Trophoblast cell (in vitro differentiated cells and primary cell): ENCODE results near the gene CUL7.
A peak's percentile ranks its signal among the peaks of the same experiment; 100 is the strongest.

Experiments
- DNase-seq, 2 donors: peaks; one replicate each; pipeline ENCODE4 v3.0.0-alpha.2; 2016
- H2AFZ ChIP-seq: 2 replicates; pipeline ENCODE4 v1.6.1; 2013; ENCODE audit warnings: low read length, moderate library complexity, mild to moderate bottlenecking; ENCODE audit not compliant: insufficient read depth, poor library complexity
- H2AK5ac ChIP-seq: 2 replicates; pipeline ENCODE4 v1.6.1; 2013; ENCODE audit warnings: mild to moderate bottlenecking, low read length
- H2BK120ac ChIP-seq: 2 replicates; pipeline ENCODE4 v1.6.1; 2013; ENCODE audit warnings: low read length, mild to moderate bottlenecking, moderate library complexity; ENCODE audit not compliant: insufficient read depth, poor library complexity
- H2BK12ac ChIP-seq: 2 replicates; pipeline ENCODE4 v1.6.1; 2013; ENCODE audit warnings: mild to moderate bottlenecking, low read length, moderate library complexity
- H2BK5ac ChIP-seq: 2 replicates; pipeline ENCODE4 v1.6.1; 2013; ENCODE audit warnings: low read length, low read depth, moderate library complexity, mild to moderate bottlenecking; ENCODE audit not compliant: poor library complexity
- H3K14ac ChIP-seq: 2 replicates; pipeline ENCODE4 v1.6.1; 2013; ENCODE audit warnings: mild to moderate bottlenecking, low read length
- H3K18ac ChIP-seq: 2 replicates; pipeline ENCODE4 v1.6.1; 2013; ENCODE audit warnings: mild to moderate bottlenecking, low read length
- H3K23ac ChIP-seq: 2 replicates; pipeline ENCODE4 v1.6.1; 2013; ENCODE audit warnings: low read length
- H3K27ac ChIP-seq: 2 replicates; pipeline ENCODE4 v1.5.1; 2013; ENCODE audit warnings: low read depth, mild to moderate bottlenecking, inconsistent platforms, low read length, moderate library complexity
- H3K27me3 ChIP-seq: 2 replicates; pipeline ENCODE4 v1.6.1; 2013; ENCODE audit warnings: inconsistent platforms, mild to moderate bottlenecking, low read length, moderate library complexity; ENCODE audit not compliant: insufficient read depth
- H3K36me3 ChIP-seq, 2 experiments: 1 replicate in 1 of 2; 2 replicates in 1 of 2; pipeline ENCODE4 v1.6.1; 2013; ENCODE audit warnings: low read length in 2 of 2, mild to moderate bottlenecking in 2 of 2, moderate library complexity in 1 of 2; ENCODE audit not compliant: insufficient read depth in 2 of 2, control insufficient read depth in 1 of 2
- H3K4ac ChIP-seq: 2 replicates; pipeline ENCODE4 v1.6.1; 2013; ENCODE audit warnings: low read depth, mild to moderate bottlenecking, low read length, moderate library complexity
- H3K4me1 ChIP-seq, 2 experiments: 1 replicate in 1 of 2; 2 replicates in 1 of 2; pipeline ENCODE4 v1.6.1; 2013; ENCODE audit warnings: low read length in 2 of 2, mild to moderate bottlenecking in 2 of 2, moderate library complexity in 1 of 2; ENCODE audit not compliant: insufficient read depth in 2 of 2, control insufficient read depth in 1 of 2
- H3K4me2 ChIP-seq: 2 replicates; pipeline ENCODE4 v1.6.1; 2013; ENCODE audit warnings: inconsistent platforms, mild to moderate bottlenecking, low read length, moderate library complexity
- H3K4me3 ChIP-seq: 2 replicates; pipeline ENCODE4 v1.5.1; 2013; ENCODE audit warnings: mild to moderate bottlenecking, low read depth, low read length, inconsistent platforms
- H3K79me1 ChIP-seq: one replicate; pipeline ENCODE4 v1.6.1; 2013; ENCODE audit warnings: low read length
- H3K79me2 ChIP-seq: 2 replicates; pipeline ENCODE4 v1.6.1; 2013; ENCODE audit warnings: low read length, mild to moderate bottlenecking; ENCODE audit not compliant: control insufficient read depth, insufficient read depth, poor library complexity
- H3K9ac ChIP-seq: 2 replicates; pipeline ENCODE4 v1.6.1; 2013; ENCODE audit warnings: mild to moderate bottlenecking, low read length
- H3K9me3 ChIP-seq: 2 replicates; pipeline ENCODE4 v1.6.1; 2013; ENCODE audit warnings: low read depth, mild to moderate bottlenecking, control low read depth, inconsistent platforms, low read length; ENCODE audit not compliant: insufficient read depth
- H4K12ac ChIP-seq: 2 replicates; pipeline ENCODE4 v1.6.1; 2013; ENCODE audit warnings: low read depth, mild to moderate bottlenecking, low read length, moderate library complexity
- H4K8ac ChIP-seq: 2 replicates; pipeline ENCODE4 v1.6.1; 2013; ENCODE audit warnings: low read depth, mild to moderate bottlenecking, low read length, moderate library complexity
- H4K91ac ChIP-seq: one replicate; pipeline ENCODE4 v1.6.1; 2013; ENCODE audit warnings: low read depth, mild to moderate bottlenecking, low read length, moderate library complexity
- WGBS: extraction: QIAGEN DNeasy Blood & Tissue Kit; methylation state at CpG from one replicate; pipeline ENCODE4 v1.1.7; 2013; ENCODE audit warnings: missing lambda C conversion rate; ENCODE audit not compliant: insufficient read length, insufficient coverage; ENCODE audit errors: extremely low coverage; 5-methylcytosine and 5-hydroxymethylcytosine counted together

CUL7 gene

GRCh38 chr6:43052225-43052841, 1.3 kb downstream of the CUL7 start:
- peak overlapping the region; percentile 56 for H2AK5ac ChIP-seq
- H3K9me3 ChIP-seq: no peaks in the 10 kb centered on the region
- DNase-seq: no peak
- H3K36me3 ChIP-seq: peaks cover 33 to 43% of the 10 kb centered on the region in 2 experiments
- H4K8ac ChIP-seq: peak overlapping the region; percentile 18
- peaks cover 8% of the 10 kb centered on the region for H3K79me2 ChIP-seq
- H3K4me2 ChIP-seq: peak overlapping the region; percentile 72
- H3K27ac ChIP-seq: no peak overlapping the region
- H4K91ac ChIP-seq: peak overlapping the region; percentile 100
- no CpG with 5 or more reads among the region's 19 CpGs for WGBS
- H2BK12ac ChIP-seq: no peak overlapping the region
- peak overlapping the region; percentile 99 for H3K4ac ChIP-seq
- H3K18ac ChIP-seq: peak overlapping the region; percentile 99
- H3K4me3 ChIP-seq: no peak overlapping the region
- H2BK5ac ChIP-seq: no peak overlapping the region
- H2AFZ ChIP-seq: no peak overlapping the region
- no peaks in the 10 kb centered on the region for H3K27me3 ChIP-seq
- no peak overlapping the region for H3K14ac ChIP-seq
- H3K9ac ChIP-seq: no peak overlapping the region
- H4K12ac ChIP-seq: peak overlapping the region; percentile 97
- peaks cover 9% of the 10 kb centered on the region for H3K79me1 ChIP-seq
- no peak overlapping the region for H2BK120ac ChIP-seq
- H3K4me1 ChIP-seq: peaks cover 18 to 39% of the 10 kb centered on the region in 2 experiments
- no peak overlapping the region for H3K23ac ChIP-seq

DNA sequence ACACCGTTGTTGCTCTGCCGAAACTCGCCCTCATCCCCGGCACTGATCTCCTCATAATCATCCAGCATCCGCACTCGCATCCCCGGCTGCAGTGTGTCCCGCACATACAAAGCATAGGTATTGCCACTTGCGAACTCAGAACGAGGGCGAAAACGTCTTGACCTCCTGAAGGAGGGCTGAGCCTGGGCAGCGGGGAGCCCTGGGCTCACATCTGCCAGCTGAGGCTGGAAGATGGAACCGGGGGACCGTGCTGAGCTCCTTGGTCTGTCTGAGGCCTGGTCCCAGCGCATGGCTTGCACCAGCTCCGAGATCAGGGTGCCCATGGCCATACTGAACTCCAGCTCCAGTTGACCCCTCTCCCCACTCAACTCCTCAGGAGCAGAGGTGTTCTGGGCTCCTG, 2.7 kb downstream of the CUL7 start:
- Histone ChIP-seq H2AK5ac (no peak overlapping the region), H3K79me2 (peaks cover 8% of the 10 kb centered on the region), H3K79me1 (peaks cover 9% of the 10 kb centered on the region), H3K4me3 (peak overlapping the region; percentile 21), H3K4ac (no peak overlapping the region), H2BK12ac (no peak overlapping the region), H3K23ac (no peak overlapping the region), H3K18ac (no peak overlapping the region), H2BK5ac (no peak overlapping the region), H3K4me2 (peak overlapping the region; percentile 14), H3K27ac (no peak overlapping the region), H3K27me3 (no peaks in the 10 kb centered on the region), H3K14ac (no peak overlapping the region), H3K9ac (no peak overlapping the region), H3K9me3 (no peaks in the 10 kb centered on the region), H3K4me1 (peaks cover 18 to 38% of the 10 kb centered on the region in 2 experiments), H2AFZ (no peak overlapping the region), H2BK120ac (no peak overlapping the region), H4K8ac (no peak overlapping the region), H4K91ac (no peak overlapping the region), H3K36me3 (peaks cover 47 to 53% of the 10 kb centered on the region in 2 experiments), H4K12ac (no peak overlapping the region)
- DNase-seq: no peak
- no CpG with 5 or more reads among the region's 17 CpGs for WGBS

DNA sequence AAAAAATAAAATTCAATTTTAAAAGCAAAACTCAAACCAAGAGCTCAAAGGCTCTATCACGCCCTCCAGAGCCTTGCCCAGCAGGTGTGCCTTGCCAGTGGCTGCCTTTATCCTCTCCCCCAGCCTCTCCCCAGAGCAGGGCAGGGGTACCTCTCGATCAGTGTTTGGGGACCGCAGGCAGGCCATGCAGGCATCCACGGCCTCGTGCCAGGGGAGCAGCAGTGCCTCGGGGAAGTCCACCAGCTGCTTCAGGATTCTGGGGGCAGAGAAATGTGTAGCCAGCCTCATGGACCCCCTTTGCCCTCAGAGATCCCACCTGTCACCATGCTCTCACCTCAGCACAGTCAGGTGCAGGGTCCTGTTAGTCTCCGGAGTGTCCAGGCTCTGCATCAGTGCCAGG, 5.7 kb downstream of the CUL7 start:
- DNase-seq: no peak
- Histone ChIP-seq H3K27ac (no peak overlapping the region), H3K36me3 (peaks cover 71 to 74% of the 10 kb centered on the region in 2 experiments), H3K79me2 (peaks cover 2% of the 10 kb centered on the region), H2AK5ac (no peak overlapping the region), H4K12ac (no peak overlapping the region), H2BK120ac (no peak overlapping the region), H4K8ac (no peak overlapping the region), H3K4me3 (no peak overlapping the region), H2BK5ac (no peak overlapping the region), H4K91ac (no peak overlapping the region), H3K23ac (no peak overlapping the region), H3K4me1 (peaks cover 8 to 20% of the 10 kb centered on the region in 2 experiments), H3K27me3 (no peaks in the 10 kb centered on the region), H2AFZ (no peak overlapping the region), H3K9ac (no peak overlapping the region), H3K4me2 (no peak overlapping the region), H2BK12ac (no peak overlapping the region), H3K14ac (no peak overlapping the region), H3K18ac (no peak overlapping the region), H3K79me1 (peaks cover 2% of the 10 kb centered on the region), H3K4ac (no peak overlapping the region), H3K9me3 (no peaks in the 10 kb centered on the region)
- WGBS: no CpG with 5 or more reads among the region's 7 CpGs

- no peak overlapping the region for H2BK5ac ChIP-seq
- no peak overlapping the region for H4K12ac ChIP-seq
- no peaks in the 10 kb centered on the region for H3K27me3 ChIP-seq
- H3K4ac ChIP-seq: no peak overlapping the region
- H3K23ac ChIP-seq: no peak overlapping the region
- no peaks in the 10 kb centered on the region for H3K4me1 ChIP-seq
- H3K9me3 ChIP-seq: no peaks in the 10 kb centered on the region
- H3K79me2 ChIP-seq: no peaks in the 10 kb centered on the region
- H4K8ac ChIP-seq: no peak overlapping the region
- no peak for DNase-seq
- no peak overlapping the region for H2AK5ac ChIP-seq
- H3K14ac ChIP-seq: no peak overlapping the region
- no CpG with 5 or more reads among the region's 11 CpGs for WGBS
- H3K9ac ChIP-seq: no peak overlapping the region
- no peak overlapping the region for H2BK120ac ChIP-seq
- H3K27ac ChIP-seq: no peak overlapping the region
- no peak overlapping the region for H2AFZ ChIP-seq
- no peak overlapping the region for H2BK12ac ChIP-seq
- H3K4me3 ChIP-seq: no peak overlapping the region
- no peak overlapping the region for H3K18ac ChIP-seq
- no peak overlapping the region for H4K91ac ChIP-seq
- no peaks in the 10 kb centered on the region for H3K79me1 ChIP-seq
- peaks cover 71 to 74% of the 10 kb centered on the region in 2 experiments for H3K36me3 ChIP-seq
- H3K4me2 ChIP-seq: no peak overlapping the region
Measured at GRCh38 chr6:43045371-43045930, 8.2 kb downstream of the CUL7 start.
